B cell (primary cell): ENCODE data around the gene FATE1. TPM values are rescaled to one million over a fixed set of nuclear protein-coding genes. Genes with fewer than 3 reads are reported as not detected.

Experiments used
- ATAC-seq: fragments of 200-7000 bp; cut with Tn5 transposase; one replicate; pipeline ENCODE4 v1.10.0; 2021; ENCODE audit warnings: low read depth, mild to moderate bottlenecking, moderate number of reproducible peaks, moderate library complexity
- CTCF ChIA-PET: fragments of 350-600 bp; sonication (Branson Sonifier 250); formaldehyde crosslinking; loops from one replicate; lab custom pipeline; 2021; ENCODE audit warnings: antibody characterized with exemption, inconsistent platforms; lab: Charles Lee
- POLR2A ChIA-PET: fragments of 350-600 bp; sonication (Branson Sonifier 250); formaldehyde crosslinking; loops from one replicate; lab custom pipeline; 2021; ENCODE audit warnings: antibody characterized with exemption; lab: Charles Lee
- DNase-seq: peaks from one replicate; pipeline ENCODE4 v3.0.0; 2013
- H2AFZ ChIP-seq: 2 replicates; pipeline ENCODE4 v1.6.1; 2012; ENCODE audit warnings: mild to moderate bottlenecking, low read depth, low read length; ENCODE audit not compliant: insufficient read depth, poor library complexity, severe bottlenecking
- H3K27ac ChIP-seq, 2 donors: 1 replicate in 1 of 2; 2 replicates in 1 of 2; pipeline ENCODE4 v1.5.1; 2012 to 2013; ENCODE audit warnings: low read length in 2 of 2, mild to moderate bottlenecking in 2 of 2, moderate library complexity in 1 of 2
- H3K27me3 ChIP-seq, 4 experiments: fragments of 200-600 bp in 1 of 4; sonication (generic) in 1 of 4; replicated peaks in 1 of 4; 1 replicate in 2 of 4; 2 replicates in 2 of 4; pipeline versions ENCODE4 v1.6.1 to v1.7.0; 2013 to 2016; ENCODE audit warnings: low read length in 3 of 4, mild to moderate bottlenecking in 2 of 4, mixed read lengths in 1 of 4, moderate library complexity in 1 of 4; ENCODE audit not compliant: insufficient read depth in 4 of 4, control insufficient read depth in 3 of 4; ENCODE audit errors: control extremely low read depth in 1 of 4
- H3K36me3 ChIP-seq, 2 experiments: replicated peaks in 1 of 2; 1 replicate in 1 of 2; 2 replicates in 1 of 2; pipeline versions ENCODE4 v1.6.1 to v1.7.1; 2013; ENCODE audit warnings: low read length in 1 of 2; ENCODE audit not compliant: insufficient read depth in 2 of 2, control insufficient read depth in 1 of 2; ENCODE audit errors: control extremely low read depth in 1 of 2, extremely low read depth in 1 of 2
- H3K4me1 ChIP-seq, 2 donors: fragments of 200-600 bp in 1 of 2; sonication (generic) in 1 of 2; 1 replicate in 1 of 2; 2 replicates in 1 of 2; pipeline versions ENCODE4 v1.5.1 to v1.6.1; 2013 to 2017; ENCODE audit warnings: low read length in 2 of 2; ENCODE audit not compliant: control insufficient read depth in 2 of 2, insufficient read depth in 2 of 2
- H3K4me2 ChIP-seq: replicated peaks from 2 replicates; pipeline ENCODE3; 2012; ENCODE audit warnings: mild to moderate bottlenecking, low read depth, low read length; ENCODE audit not compliant: poor library complexity, severe bottlenecking
- H3K4me3 ChIP-seq, 5 experiments: fragments of 200-600 bp in 1 of 5; sonication (generic) in 1 of 5; 1 replicate in 3 of 5; 2 replicates in 2 of 5; pipeline versions ENCODE4 v1.5.1 to v1.7.0; 2011 to 2016; ENCODE audit warnings: low read length in 4 of 5, mild to moderate bottlenecking in 4 of 5, low read depth in 2 of 5, control low read depth in 1 of 5, moderate library complexity in 1 of 5; ENCODE audit not compliant: insufficient read depth in 1 of 5; ENCODE audit errors: control extremely low read depth in 1 of 5, extremely low read depth in 1 of 5
- H3K79me2 ChIP-seq: fragments of 200-600 bp; sonication (generic); one replicate; pipeline ENCODE4 v1.6.0; 2016; ENCODE audit warnings: low read length; ENCODE audit not compliant: control insufficient read depth, insufficient read depth
- H3K9ac ChIP-seq: fragments of 200-600 bp; sonication (generic); 2 replicates; pipeline ENCODE4 v1.6.1; 2017; ENCODE audit warnings: mild to moderate bottlenecking, low read length, moderate library complexity
- H3K9me3 ChIP-seq, 3 donors: one replicate each; pipeline versions ENCODE4 v1.6.1 to v1.7.1; 2013; ENCODE audit warnings: low read length in 2 of 3; ENCODE audit not compliant: control insufficient read depth in 2 of 3, insufficient read depth in 1 of 3; ENCODE audit errors: control extremely low read depth in 1 of 3
- H4K20me1 ChIP-seq: 2 replicates; pipeline ENCODE4 v1.6.0; 2012; ENCODE audit warnings: mild to moderate bottlenecking, low read length; ENCODE audit not compliant: insufficient read depth, control insufficient read depth, poor library complexity, severe bottlenecking
- H3K27ac Mint-ChIP-seq: one replicate; pipeline ENCODE4 v1.8.0; 2021; ENCODE audit warnings: mixed read lengths
- H3K27me3 Mint-ChIP-seq: one replicate; pipeline ENCODE4 v1.8.0; 2021; ENCODE audit warnings: mixed read lengths
- H3K4me1 Mint-ChIP-seq: one replicate; pipeline ENCODE4 v1.8.0; 2021; ENCODE audit warnings: mixed read lengths
- H3K4me3 Mint-ChIP-seq: one replicate; pipeline ENCODE4 v1.8.0; 2021; ENCODE audit warnings: mixed read lengths
- H3K9me3 Mint-ChIP-seq: one replicate; pipeline ENCODE4 v1.8.0; 2022; ENCODE audit warnings: mixed read lengths; ENCODE audit not compliant: insufficient read depth
- EZH2 ChIP-seq: IDR thresholded peaks from 2 replicates; pipeline ENCODE4 v1.6.1; 2012; ENCODE audit warnings: borderline replicate concordance, low read depth, mild to moderate bottlenecking, moderate library complexity, low read length; ENCODE audit not compliant: insufficient read depth, poor library complexity, severe bottlenecking
- WGBS: methylation state at CpG from one replicate; pipeline ENCODE4 v1.1.5; 2013; ENCODE audit warnings: missing lambda C conversion rate; ENCODE audit not compliant: insufficient coverage; 5-methylcytosine and 5-hydroxymethylcytosine counted together
- intact Hi-C: fragments of 100-400 bp; cut with micrococcal nuclease; formaldehyde crosslinking; loops from one replicate; pipeline ENCODE4 v1.10.0; 2022
- polyA plus RNA-seq: library from polyadenylated mRNA; depleted of rRNA; stranded (reverse); fragments of >200 nt; gene quantifications from 2 replicates; pipeline ENCODE4 v1.2.3, GENCODE V29; 2012
- total RNA-seq, 2 donors: library from RNA; stranded (reverse); fragments of 120-200 nt in 1 of 2; gene quantifications; 1 replicate in 1 of 2; 2 replicates in 1 of 2; pipeline versions ENCODE4 v1.2.3 to v1.2.4, GENCODE V29; 2013 to 2022
- TF ChIP-seq, protein P1 (sequence below): fragments of 200-600 bp; IDR thresholded peaks from one replicate; pipeline ENCODE4 v1.8.0; 2022; ENCODE audit warnings: antibody characterized with exemption, mild to moderate bottlenecking

The FATE1 gene
- total and polyA plus RNA-seq, 2 donors (not counting 1 experiment from before 2014, with no cell fraction given), result not detected

DNA sequence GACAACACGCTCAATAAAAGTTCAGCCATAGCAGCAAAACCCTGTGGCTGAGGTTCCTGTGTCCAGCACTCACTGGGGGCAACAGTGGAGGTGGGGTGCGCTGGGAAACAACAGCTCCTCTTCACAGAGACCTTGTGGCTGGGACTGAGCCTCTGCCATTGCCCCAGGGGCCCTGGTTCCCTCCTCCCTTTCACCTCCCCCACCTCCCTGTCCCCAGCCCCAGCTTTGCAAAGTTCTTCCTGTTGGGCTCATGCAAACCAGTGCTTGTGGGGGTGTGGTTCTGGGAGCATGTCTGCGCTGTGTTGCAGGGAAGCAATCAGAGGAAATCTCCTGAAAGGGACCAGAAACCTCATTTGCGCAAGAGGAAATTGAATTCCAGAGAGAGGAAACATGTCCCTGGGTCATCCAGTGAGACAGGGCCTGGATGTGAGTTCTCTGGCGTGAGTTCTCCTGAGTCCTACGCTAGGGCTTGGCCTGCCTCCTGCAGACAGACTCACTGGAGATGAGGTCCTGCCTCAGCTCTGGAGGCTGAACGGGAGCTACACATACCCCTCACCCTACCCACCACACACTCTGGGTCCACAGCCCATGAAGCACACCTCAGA lies 7.4 kb downstream of the FATE1 start:
- H2AFZ ChIP-seq, result no peak overlapping the region
- H3K9ac ChIP-seq, result no peak overlapping the region
- H3K27ac ChIP-seq, result no peak overlapping the region
- no peaks in the 10 kb centered on the region for H3K27me3 Mint-ChIP-seq
- H3K79me2 ChIP-seq, result no peaks in the 10 kb centered on the region
- H3K36me3 ChIP-seq, result no peaks in the 10 kb centered on the region
- no peaks in the 10 kb centered on the region for H3K9me3 ChIP-seq
- WGBS, result 86% methylated on average over 1 of the region's 7 CpGs
- POLR2A ChIA-PET, result no interaction called here
- no peak overlapping the region for H3K4me3 Mint-ChIP-seq
- H3K4me2 ChIP-seq, result no peak overlapping the region
- intact Hi-C loops, result no loop called here
- no peak for TF ChIP-seq EZH2
- TF ChIP-seq, protein P1, sequence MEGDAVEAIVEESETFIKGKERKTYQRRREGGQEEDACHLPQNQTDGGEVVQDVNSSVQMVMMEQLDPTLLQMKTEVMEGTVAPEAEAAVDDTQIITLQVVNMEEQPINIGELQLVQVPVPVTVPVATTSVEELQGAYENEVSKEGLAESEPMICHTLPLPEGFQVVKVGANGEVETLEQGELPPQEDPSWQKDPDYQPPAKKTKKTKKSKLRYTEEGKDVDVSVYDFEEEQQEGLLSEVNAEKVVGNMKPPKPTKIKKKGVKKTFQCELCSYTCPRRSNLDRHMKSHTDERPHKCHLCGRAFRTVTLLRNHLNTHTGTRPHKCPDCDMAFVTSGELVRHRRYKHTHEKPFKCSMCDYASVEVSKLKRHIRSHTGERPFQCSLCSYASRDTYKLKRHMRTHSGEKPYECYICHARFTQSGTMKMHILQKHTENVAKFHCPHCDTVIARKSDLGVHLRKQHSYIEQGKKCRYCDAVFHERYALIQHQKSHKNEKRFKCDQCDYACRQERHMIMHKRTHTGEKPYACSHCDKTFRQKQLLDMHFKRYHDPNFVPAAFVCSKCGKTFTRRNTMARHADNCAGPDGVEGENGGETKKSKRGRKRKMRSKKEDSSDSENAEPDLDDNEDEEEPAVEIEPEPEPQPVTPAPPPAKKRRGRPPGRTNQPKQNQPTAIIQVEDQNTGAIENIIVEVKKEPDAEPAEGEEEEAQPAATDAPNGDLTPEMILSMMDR, result no peak
- no peaks in the 10 kb centered on the region for H3K9me3 Mint-ChIP-seq
- CTCF ChIA-PET, result no interaction called here
- H4K20me1 ChIP-seq, result no peaks in the 10 kb centered on the region
- no peaks in the 10 kb centered on the region for H3K4me1 ChIP-seq
- H3K4me3 ChIP-seq, result no peak overlapping the region
- H3K4me1 Mint-ChIP-seq, result no peaks in the 10 kb centered on the region
- no peak overlapping the region for H3K27ac Mint-ChIP-seq
- no peak for ATAC-seq
- no peaks in the 10 kb centered on the region for H3K27me3 ChIP-seq
- DNase-seq, result no peak

DNA sequence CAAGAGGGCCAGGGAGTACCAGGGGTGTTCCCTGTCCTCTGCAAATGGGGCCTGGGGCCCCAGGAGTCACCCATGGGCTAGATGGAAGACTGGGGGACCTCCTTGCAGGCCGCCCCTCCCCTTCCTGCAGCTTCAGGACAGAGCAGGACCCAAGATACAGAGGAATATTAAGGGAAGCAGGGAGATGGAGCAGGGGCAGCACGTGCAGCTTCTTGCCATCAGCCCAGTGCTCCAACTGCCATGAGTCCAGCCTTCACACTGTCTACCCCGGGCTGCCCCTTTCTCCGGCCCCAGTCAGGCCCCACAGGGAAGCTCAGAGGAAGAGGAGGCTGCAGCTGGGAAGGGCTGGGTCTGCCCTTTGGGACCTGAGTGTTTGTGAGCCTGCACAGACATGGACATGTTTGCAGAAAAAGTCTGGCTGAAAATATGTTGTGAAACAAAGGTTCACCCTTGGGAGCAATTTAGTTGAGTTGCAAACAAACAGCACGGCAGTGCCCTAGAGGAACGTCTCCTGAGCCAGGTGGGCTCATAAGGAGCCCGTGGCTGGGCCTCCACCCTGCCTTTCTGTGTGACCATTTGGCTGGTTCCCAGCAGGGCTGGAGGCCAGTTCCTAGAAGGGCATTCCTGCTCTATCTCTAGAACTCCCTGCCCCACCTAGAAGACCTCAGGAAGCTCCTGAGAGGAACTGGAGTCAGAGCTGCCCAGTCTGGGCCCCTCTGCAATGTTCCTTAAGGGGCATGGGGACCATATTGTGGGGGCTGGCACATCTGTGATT lies 8.9 kb downstream of the FATE1 start:
- Histone ChIP-seq H3K4me2 (no peak overlapping the region), H3K9ac (no peak overlapping the region), H3K27me3 (no peaks in the 10 kb centered on the region), H3K4me1 (no peaks in the 10 kb centered on the region), H3K9me3 (no peaks in the 10 kb centered on the region), H2AFZ (no peak overlapping the region), H3K79me2 (no peaks in the 10 kb centered on the region), H4K20me1 (no peaks in the 10 kb centered on the region), H3K36me3 (no peaks in the 10 kb centered on the region), H3K27ac (no peak overlapping the region), H3K4me3 (no peak overlapping the region)
- ChIA-PET POLR2A (no interaction called here), CTCF (no interaction called here)
- intact Hi-C loops, result no loop called here
- DNase-seq (no peak), ATAC-seq (no peak)
- H3K9me3 Mint-ChIP-seq, result no peaks in the 10 kb centered on the region
- no peaks in the 10 kb centered on the region for H3K4me1 Mint-ChIP-seq
- no peak overlapping the region for H3K4me3 Mint-ChIP-seq
- no peak for TF ChIP-seq EZH2
- TF ChIP-seq, protein P1, result no peak
- H3K27me3 Mint-ChIP-seq, result peaks cover 3% of the 10 kb centered on the region
- WGBS, result 35% methylated on average over 5 of the region's 7 CpGs
- H3K27ac Mint-ChIP-seq, result no peak overlapping the region
